Activated T-helper 1 cell treated with anti-CD3 and anti-CD28 coated beads, Interleukin-2, amount 50 U/mL, for 16 hours (primary cell): ENCODE measurements around the gene CFAP46.
"Not testable (repeated sequence)": the region's sequence is repeated elsewhere in the genome, so short reads cannot be mapped to it uniquely, and the experiment has no call there.

Experiments used
- DNase-seq, 2 donors: peaks; one replicate each; pipeline ENCODE4 v3.0.0-alpha.2; 2020; ENCODE audit warnings: low read depth in 1 of 2, low spot score in 1 of 2

CFAP46 gene

DNA sequence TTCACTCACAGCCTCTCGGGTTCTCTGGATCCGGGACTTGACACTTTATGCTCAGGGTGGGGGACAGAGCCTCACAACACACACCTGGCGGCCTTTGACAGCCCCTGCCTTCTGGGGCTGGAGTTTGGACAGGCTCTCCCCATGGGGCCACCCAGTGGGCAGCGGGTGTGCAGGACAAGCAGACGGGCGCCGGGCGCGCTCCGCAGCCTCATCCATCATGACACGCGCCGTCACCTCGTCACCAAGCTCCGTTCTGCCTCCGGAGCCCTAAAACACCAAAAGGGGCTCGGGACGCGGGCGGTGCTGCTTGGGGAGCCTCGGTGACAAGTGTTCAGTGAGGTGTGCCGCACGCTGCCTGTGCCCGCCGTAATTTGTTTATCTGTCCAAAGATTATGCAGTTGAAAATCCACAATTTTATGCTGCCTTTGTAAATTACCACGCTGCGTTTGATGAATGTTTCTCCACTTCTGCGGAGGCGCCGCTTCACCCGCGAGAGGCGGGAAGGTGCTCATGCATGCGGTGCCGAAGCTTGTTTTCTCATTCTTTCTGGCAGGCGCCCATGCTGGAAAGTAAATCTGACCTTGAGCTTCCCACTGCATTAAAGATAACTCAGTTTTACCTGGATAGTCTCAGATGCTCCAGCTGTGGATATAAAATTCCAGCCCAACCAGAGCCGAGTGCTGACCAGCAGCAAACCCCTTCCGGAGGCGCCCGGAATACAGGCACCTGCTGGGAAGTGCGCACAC is 162.6 kb downstream of the CFAP46 start:
- DNase-seq: no peak

DNA sequence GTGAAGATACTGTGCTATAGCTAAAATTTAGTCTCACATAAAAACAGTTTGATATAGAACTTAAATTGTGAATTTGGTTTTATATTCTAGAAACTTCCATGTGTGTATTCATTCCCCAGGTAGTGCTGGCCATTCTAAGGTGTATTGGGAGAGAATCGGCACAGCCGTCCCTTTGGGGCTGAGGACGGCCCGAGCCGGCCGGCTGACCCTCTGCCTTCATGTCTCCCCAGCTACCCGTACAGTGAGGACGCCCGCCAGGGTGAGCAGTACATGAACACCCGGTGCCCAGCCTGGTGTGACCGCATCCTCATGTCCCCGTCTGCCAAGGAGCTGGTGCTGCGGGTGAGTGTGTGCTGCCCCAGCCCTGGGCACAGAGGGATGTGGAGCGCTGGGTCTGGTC is 164.9 kb downstream of the CFAP46 start:
- no peak for DNase-seq

DNA sequence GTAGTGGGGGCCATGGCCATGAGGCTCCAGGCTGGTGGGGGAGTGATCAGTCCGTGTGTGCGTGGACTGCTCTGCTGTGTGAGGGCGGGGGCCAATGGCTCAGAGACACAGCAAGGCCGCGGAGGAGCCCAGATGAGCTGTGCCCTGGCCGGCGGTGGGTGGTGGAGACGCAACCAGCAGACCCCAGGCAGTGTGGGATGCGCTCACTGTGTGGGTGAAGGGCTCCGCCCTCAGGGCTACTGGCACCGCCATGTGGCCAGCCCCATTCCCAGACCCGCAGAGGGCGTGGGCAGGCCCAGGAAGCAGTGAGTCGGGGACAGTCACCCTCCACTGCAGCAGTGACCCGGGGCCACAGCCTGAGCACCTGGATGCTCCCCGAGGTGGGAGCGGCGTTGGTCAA is 165.5 kb downstream of the CFAP46 start:
- DNase-seq: no peak

DNA sequence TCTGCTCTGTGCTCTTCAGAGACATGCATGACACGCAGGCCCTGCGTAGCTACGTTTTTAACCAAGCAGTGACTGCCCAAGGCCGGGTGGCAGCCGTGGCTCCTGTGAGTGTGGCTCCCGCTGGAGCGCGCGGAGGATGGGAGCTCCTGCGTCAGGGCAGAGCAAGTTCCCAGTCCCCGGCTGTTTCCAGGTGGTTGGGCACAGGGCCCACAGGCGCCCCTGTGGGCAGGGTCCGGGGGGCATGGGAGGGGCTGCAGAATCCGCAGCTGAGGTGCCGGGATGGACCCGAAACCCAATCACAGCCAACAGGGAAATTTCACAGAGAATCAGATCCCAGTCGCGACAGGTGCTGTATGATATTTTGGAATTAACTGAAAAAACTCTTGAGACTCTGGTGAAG is 166.2 kb downstream of the CFAP46 start:
- no peak for DNase-seq

DNA sequence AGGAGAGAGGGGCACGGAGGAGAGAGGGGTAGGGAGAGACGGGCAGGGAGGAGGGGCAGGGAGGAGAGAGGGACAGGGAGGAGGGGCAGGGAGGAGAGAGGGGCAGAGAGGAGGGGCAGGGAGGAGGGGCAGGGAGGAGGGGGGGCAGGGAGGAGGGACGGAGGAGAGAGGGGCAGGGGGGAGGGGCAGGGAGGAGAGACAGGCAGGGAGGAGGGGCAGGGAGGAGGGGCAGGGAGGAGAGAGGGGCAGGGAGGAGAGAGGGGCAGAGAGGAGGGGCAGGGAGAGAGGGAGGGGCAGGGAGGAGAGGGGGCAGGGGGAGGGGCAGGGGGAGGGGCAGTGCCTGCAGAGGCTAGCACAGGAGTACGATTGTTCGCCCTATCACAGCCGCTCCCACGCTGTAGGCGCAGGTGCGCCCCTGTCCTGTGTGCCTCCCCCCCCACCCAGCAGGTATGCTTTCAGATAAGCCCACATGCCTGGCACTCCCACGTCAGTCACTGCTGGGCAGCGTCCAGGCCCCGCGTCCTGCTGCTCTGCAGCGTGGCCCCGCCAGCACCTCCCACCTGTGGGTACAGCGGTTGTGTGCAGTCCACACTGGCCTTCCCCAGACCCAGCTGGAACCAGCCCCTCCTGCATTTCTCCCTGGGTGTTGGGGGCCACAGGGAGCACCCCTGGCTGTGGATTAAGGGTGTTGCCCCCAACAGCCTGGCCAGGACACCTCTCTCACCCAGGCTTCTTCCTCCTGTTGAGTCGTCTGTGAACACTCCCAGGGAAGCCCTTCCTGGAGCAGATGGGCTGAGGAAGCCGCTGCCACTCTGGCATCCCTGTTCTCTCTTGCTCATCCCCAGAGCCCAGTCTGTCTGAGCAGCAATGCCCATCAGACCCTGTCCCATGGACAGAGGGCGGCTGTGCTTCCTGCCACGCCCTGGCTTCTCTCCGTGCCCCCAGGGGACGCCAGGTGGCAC is 167.2 kb downstream of the CFAP46 start:
- no peak for DNase-seq

DNA sequence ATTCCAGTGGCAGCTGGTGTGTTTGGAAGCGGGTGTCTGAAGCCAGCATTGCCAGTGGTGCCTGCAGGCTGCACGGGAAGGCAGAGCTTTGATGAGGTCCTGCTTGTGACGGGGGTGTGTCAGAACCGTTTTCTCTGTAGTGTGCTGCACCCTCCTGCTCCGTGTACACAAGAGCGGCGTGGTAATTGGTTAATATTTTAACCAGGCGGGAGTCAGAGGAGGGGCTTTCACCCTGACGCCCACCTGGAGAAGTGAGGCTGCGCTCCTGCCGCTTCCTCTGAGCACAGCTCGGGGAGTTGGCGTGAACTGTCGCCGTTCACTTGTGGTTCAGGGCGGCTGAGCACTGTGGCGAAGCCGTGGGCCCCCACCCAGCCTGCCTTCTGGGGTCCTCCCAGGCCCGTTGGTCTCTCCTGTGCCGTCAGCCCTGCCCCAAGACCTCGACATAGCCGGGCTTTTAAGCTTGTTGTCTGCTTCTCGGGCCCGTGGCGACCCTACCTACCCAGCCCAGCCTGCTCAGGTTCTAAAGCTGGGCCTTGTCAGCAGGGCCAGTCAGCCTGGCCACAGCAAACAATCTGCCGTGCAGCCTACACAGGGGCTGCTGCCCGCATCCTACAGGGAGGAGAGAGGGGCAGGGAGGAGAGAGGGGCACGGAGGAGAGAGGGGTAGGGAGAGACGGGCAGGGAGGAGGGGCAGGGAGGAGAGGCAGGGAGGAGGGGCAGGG is 168.0 kb downstream of the CFAP46 start:
- DNase-seq: no peak

DNA sequence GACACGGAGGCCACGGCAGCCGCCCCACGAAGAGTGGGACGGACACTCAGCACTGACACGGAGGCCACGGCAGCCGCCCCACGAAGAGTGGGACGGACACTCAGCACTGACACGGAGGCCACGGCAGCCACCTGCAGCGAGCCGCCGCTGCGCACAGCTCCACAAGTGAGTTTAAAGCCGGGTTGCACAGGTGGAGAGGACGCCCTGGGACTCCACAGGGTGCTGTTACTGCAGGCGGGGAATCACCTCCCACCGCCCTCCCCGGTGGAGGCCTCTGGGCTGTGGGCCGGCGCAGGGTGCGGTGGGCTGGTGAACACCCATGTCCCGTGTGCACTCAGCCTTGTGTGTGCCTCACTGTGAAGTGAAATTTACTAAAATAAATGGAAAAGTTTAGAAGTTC is 169.6 kb downstream of the CFAP46 start:
- DNase-seq: not testable (repeated sequence)

DNA sequence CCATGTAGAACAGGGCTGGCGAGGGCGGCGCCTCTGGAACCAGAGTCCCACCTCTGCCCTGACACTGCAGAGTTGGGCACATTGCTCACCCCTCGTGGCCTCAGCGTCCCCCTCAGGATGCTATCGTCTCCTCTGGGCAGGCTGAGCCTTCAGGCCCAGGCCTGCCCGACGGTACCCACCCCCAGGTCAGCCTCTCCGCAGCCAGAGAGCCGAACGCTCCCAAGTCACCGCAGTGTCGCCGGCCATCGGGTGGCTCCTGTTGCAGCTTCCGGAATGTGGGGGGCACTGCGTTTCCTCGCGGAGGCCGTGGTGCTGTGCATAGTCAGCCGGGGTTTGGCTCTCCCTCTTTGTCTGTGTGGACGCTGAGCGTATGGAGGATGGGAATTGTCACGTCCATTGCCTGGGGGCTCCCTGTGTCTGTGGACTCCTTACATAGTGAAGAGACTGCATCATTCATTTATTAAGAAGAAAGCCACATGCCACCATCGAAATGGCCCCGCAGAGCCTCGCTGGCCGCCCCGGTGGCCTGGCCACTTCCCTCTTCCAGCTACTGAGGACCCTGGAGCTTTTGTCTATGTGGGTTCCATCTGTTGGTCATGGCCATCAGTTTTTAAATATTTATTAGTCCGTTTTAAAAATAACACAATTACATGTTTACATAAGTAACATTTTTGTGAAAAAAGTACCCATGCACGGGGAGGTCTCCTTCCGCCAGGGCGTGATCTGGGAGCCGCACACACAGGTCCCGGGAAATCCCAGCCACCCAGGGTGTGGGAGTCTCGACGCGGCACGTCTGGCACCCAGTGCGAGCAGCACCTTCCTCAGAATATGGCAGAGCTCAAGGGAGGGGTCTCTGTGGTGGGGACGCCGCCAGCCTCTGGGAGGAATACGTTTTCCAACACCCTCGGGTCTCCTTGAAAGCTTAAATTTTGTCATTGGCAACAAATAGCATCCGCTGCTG is 172.0 kb downstream of the CFAP46 start:
- DNase-seq: no peak

DNA sequence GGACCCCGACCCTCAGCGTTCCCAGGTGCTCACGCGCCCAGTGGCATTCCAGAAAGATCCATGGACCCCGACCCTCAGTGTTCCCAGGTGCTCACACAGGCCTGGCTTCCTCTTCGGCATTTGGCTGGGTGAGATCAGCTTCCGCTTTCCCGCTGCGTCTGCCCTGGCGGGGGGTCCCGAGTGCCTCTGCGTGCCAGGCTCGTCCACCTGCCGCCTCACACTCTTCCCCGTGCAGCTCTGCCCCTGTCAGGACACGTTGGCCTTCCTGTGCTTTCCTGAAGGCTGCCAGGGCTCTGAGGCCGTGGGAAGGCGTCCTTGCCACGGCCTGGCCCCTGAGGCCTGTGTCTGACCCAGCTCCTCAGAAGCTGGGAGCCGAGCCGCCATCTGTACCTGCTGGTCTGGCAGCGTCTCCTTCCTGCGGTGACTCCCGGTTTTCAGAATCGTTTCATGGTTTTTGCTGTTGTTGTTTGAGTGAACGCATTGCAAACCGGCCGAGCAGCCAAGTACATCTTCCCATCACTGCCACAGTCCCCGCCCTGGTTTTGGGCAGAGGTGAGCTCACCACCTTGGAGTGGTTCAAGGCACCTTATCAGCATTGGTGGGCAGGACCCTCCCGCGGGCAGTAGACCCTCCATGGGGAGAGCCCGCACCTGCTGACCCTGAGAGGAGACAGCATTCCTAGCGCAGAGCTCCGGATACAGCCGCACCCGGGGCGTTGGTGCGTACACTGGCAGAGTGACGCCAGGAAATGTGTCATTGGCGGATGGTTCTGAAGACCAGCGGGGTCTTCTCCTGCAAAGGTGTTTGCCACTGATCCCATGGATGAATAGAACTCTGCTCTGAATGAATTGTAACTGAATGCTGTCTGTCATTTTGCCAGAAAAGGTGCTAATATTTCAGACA is 173.8 kb downstream of the CFAP46 start:
- no peak for DNase-seq

DNA sequence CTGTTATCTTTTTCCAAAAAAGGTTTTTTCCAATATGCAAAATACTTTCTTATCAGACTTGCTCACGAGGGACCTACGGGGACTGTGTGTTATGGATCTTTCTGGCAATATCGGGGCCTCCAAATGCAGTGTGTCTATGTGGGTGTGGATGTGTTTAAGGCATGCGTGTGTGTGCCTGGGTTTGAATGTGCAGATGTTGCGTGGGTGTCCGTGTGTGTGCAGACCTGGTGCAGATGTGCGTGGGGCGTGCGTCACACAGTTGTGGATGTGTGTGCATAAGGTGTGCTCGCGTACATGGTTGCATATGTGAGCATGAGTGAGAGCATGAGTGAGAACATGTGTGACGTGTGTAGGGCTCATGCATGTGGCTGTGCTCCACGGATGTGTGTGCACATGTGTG is 176.1 kb downstream of the CFAP46 start:
- DNase-seq: no peak

DNA sequence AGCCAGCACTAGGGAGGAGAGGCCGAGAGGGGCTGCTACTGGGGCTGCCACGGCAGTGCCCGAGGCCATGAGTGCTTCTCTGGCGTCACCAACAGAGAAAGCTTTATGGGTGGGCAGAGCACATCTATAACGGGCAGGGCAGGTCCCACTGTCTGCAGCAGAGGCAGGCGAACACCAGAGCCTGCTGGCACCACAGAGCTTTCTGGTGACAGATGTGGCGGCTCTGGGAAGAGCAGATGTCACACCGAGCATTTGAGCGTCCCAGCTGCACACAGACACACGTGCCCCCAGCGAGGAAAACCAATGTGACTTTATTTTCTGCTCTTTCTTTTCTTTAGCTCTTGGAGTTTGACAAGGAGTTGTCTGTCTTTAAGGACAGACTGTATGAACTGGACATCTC is 176.9 kb downstream of the CFAP46 start:
- no peak for DNase-seq

DNA sequence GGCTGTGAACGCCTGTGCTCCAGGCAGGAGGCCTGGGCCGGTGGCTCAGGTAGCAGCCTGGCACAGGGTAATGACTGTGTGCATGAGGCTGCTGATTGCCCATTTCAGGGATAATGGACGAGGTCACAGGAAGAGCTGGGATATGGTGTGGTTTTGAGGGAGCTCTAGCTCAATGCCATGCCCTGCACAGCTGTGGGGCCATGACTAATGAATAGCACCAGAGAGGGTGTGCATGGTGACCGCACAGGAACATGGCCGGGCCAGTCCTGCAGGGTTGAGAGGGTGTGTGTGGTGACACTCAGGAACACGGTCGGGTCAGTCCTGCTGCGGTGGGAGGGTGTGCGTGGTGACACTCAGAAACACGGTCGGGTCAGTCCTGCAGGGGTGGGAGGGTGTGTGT is 178.3 kb downstream of the CFAP46 start:
- no peak for DNase-seq

DNA sequence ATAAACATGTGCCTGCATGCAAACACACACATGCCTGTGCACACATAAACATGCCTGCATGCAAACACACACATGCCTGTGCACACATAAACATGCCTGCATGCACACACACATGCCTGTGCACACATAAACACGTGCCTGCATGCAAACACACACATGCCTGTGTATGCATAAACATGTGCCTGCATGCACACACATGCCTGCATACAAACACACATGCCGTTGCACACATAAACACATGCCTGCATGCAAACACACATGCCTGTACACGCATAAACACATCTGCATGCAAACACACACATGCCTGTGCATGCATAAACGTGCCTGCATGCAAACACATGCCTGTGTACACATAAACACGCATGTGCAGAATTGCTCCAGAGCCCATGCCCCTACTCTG is 178.8 kb downstream of the CFAP46 start:
- no peak for DNase-seq

DNA sequence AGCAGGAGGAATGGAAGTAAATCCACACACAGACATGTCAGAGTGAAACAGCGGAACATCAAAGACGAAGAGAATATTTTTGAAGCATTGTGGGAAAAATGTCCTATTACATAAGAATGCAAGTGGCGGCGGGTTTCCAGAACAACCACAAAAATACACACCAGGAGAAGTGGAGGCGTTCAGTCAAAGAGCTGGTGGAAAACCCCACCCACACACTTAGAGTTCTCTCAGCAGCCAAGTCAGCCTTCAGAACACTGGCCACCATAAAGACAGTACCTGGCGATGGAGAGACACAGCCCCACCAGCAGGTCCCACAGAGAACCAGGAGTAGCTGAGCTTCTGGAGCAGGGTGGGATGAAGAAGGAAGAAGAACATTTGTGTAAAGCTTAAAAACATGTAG is 180.1 kb downstream of the CFAP46 start:
- no peak for DNase-seq

DNA sequence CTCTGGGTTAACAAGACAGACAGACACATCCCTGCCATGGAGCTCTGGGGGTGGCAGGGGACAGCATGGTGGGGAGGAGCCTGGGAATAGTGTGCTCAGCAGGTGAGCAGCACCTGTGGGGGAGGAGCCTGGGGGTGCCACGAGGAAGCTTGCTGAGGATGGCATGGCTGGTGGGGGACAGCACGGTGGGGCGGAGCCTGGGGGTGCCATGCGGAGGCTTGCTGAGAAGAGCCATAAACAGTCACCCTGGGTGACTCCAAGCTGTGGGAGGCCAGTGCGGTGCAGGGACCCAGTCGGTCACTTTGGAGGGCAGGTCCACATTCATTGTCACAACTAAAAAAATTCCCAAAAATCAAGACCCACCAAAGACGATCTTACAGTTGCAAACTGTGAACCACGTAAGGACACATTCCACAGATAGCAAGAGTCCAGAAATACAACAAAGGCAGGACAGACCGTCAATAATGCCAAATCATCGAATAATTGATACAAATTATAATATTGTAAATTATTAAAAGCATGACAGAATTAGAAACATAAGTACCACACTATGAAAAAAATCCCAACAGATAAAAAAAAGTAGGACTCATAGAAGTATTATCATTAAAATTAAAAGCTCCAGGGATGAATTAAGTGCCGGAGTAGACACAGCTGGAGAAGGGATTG is 180.8 kb downstream of the CFAP46 start:
- DNase-seq: no peak

DNA sequence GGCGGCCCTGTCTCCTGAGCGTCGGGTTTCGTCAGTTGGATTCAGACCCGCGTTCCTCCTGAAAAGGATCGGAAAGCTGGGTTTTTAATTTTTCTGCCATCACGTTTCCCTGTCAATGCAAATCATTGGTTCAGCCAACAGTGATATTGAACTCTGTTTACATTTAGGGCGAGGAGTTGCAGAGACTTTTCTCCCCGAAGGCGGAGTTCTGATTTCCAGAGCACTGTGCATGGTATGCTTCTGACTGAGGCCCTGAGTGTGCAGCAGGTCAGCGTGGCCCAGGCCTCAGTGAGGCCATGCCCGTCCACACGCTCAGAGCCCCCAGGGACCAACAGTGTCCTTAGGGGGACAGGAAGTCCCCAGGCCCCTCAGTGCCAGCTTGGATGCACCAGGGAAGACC is 183.5 kb downstream of the CFAP46 start:
- no peak for DNase-seq
